NCI-H1694 treated with DMSO at 0.1 percent for 48 hours (cell line): ENCODE results near the gene KRTAP3-1.
"Not testable (repeated sequence)": the region's sequence is repeated elsewhere in the genome, so short reads cannot be mapped to it uniquely, and the experiment has no call there.

Source experiments
- DNase-seq: peaks from one replicate; lab custom pipeline; 2025; lab: John Stamatoyannopoulos, UW

The KRTAP3-1 gene

GRCh38 chr17:41008811-41009210 is at the start of gene KRTAP3-1:
Gene KRTAP3-1 (minus strand): TSS chr17:41009128. CDS start chr17:41009074, 54 bp downstream.
- no peak for DNase-seq

DNA sequence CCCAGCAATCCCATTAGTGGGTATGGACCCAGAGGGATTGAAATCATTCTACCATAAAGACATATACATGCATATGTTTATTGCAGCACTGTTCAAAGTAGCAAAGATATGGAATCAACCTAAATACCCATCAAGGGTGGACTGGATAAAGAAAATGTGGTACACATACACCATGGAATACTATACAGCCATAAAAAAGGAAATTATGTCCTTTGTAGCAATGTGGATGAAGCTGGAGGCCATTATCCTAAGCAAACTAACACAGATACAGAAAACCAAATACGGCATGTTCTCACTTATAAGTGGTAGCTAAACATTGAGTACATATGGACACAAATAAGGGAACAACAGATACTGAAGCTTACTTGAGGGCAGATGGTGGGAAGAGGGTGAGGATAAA is 48.6 kb upstream of the KRTAP3-1 start:
- DNase-seq, result no peak

DNA sequence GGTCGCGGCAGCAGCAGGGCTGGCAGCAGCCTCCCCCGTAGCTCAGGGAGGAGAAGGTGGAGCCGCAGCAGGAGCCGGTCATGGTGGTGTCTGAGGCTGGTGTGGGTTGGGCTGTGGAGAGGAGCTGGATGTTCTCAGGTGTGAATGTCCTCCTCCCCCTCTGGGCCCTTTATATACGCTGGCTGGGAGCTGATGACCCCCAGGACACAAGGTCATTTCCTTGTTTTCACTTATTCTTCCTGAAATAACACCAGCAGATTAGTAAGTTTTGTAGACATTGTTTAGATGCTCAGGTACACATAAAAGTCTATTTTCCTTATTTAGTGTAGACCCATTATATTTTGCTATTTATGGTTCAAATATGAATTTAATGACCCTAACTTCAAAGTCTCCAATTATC is 46.2 kb upstream of the KRTAP3-1 start, which contains the start of gene KRTAP2-2:
Gene KRTAP2-2, minus strand, starts transcription at position 101 of the 400 bp plus-strand sequence. Its CDS starts 19 bp downstream, at position 82.
- not testable (repeated sequence) for DNase-seq

- not testable (repeated sequence) for DNase-seq
These were observed 45.6 kb upstream of the KRTAP3-1 start for GRCh38 chr17:41054556-41054955.

- DNase-seq, result no peak
These were observed 45.1 kb upstream of the KRTAP3-1 start for GRCh38 chr17:41054025-41054424.

- DNase-seq, result no peak
These were observed 43.6 kb upstream of the KRTAP3-1 start for GRCh38 chr17:41052566-41052965.

GRCh38 chr17:41049110-41049509 is 40.2 kb upstream of the KRTAP3-1 start:
- DNase-seq, result no peak

- DNase-seq, result no peak
These were observed 39.5 kb upstream of the KRTAP3-1 start for GRCh38 chr17:41048441-41048840.

GRCh38 chr17:41046735-41047465 is 38.0 kb upstream of the KRTAP3-1 start, which contains the start of gene KRTAP2-1:
Gene KRTAP2-1 (minus strand): TSS chr17:41047316. CDS start chr17:41047267, 49 bp downstream.
- not testable (repeated sequence) for DNase-seq

GRCh38 chr17:41042953-41043352 is 34.0 kb upstream of the KRTAP3-1 start:
- DNase-seq, result no peak

GRCh38 chr17:41040783-41041571 is 32.0 kb upstream of the KRTAP3-1 start, which contains the start of gene KRTAP1-1:
Gene KRTAP1-1 (minus strand): TSS chr17:41041450. CDS start chr17:41041397, 53 bp downstream.
- not testable (repeated sequence) for DNase-seq

DNA sequence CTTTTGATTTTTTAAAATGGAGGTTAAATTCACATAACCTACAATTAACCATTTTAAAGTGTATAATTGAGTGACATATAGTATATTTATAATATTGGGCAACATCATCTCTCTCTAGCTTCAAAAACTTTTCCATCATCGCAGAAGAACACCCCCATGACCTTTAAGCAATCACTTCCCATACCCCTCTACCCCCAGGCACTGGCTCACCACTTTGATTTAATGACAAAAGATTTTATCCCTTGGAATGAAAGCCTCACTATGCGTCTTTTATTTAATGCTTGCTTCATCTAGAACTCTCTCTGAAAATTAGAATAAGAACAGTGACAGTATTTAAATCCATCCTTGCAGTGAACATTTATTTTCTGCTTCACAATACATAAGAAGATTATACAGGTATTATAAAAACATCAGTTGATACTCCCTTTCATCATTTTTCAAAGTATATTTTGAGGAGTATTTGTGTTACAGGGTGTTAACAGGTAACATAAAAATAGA is 29.0 kb upstream of the KRTAP3-1 start:
- no peak for DNase-seq

DNA sequence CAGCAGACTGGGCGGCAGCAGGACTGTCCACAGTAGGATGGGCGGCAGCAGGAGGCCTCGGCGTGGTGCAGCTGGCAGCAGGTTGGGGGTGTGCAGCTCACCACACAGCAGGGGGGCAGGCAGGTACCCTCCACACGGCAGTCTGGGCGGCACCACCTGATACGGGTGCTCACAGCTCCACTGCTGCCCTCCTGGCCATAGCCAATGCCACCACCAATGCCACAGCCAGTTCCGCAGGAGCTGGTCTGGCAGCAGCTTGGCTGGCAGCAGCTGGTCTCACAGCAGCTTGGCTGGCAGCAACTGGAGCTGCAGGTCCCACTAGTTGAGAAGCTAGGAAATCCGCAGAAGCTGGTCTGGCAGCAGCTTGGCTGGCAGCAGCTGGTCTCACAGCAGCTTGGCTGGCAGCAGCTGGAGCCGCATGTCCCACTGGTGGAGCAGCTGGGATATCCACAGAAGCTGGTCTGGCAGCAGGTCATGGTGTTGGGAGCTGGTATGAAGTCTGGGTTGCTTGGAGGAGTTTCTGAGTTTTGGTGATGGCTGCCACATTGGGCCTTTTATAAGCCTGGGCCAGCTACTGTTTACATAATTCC is 25.5 kb upstream of the KRTAP3-1 start, which contains the start of gene KRTAP1-3:
Gene KRTAP1-3, minus strand, starts transcription at position 529 of the 590 bp plus-strand sequence. Its CDS starts 53 bp downstream, at position 476.
- DNase-seq, result not testable (repeated sequence)

DNA sequence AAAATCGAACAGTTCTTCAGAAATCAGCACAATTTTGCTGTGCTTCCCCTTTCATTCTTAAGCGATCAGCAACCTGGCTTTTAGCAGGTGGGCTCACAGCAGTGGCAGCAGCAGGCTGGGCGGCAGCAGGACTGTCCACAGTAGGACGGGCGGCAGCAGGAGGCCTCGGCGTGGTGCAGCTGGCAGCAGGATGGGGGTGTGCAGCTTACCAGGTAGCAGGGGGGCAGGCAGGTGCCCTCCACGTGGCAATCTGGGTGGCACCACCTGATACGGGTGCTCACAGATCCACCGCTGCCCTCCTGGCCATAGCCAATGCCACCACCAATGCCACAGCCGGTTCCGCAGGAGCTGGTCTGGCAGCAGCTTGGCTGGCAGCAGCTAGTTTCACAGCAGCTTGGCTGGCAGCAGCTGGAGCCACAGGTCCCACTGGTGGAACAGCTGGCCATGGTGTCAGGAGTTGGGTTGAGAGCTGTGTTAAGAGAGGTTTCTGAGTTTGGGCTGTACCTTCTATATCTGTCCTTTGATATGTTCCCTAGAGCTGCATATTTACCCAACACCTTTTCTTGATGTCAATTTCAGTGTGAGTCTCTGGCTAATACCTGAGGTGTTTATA is 20.8 kb upstream of the KRTAP3-1 start, which contains the start of gene KRTAP1-4:
Gene KRTAP1-4, minus strand, starts transcription at position 563 of the 613 bp plus-strand sequence. Its CDS starts 117 bp downstream, at position 446.
- DNase-seq, result no peak

GRCh38 chr17:41026715-41027471 is 18.0 kb upstream of the KRTAP3-1 start, which contains the start of gene KRTAP1-5:
Gene KRTAP1-5 (minus strand): TSS chr17:41027208. CDS start chr17:41027155, 53 bp downstream.
- DNase-seq, result no peak

DNA sequence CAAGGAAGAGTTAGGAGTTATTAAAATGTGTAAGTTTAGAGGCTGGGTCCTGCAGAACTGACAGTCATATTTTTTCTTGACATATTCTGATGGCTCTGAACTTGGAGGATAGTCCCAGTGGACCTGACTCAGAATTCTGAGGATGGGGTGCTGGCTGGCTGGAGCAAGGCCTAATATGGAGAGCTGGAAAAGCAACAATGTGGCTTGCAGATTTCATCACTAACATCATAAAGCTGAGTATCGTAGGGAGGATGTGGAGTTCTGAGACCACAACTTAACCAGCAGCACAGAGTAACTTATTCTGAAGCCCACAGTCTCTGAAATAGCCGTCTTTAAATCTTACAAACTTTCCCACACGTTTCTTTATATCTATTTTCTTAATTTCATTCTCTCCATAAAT is 15.8 kb upstream of the KRTAP3-1 start:
- no peak for DNase-seq

DNA sequence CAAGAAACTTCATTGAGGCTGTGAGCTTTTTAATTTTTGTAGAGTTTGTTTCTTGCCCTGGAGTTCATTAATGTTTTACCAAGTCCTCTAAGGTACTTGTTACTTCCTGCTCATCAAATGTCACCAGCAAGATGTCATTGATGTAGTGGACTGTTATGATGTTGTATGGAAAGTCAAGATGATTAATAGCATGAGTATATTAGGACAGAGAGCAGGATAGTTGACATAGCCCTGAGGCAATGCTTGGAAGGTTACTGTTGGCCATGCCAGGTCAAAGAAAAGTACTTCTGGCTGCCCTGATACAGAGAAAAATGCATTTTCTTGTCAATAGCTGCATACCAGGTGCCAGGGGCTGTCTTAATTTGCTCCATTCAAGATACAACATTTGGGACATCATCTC is 11.4 kb upstream of the KRTAP3-1 start:
- no peak for DNase-seq

DNA sequence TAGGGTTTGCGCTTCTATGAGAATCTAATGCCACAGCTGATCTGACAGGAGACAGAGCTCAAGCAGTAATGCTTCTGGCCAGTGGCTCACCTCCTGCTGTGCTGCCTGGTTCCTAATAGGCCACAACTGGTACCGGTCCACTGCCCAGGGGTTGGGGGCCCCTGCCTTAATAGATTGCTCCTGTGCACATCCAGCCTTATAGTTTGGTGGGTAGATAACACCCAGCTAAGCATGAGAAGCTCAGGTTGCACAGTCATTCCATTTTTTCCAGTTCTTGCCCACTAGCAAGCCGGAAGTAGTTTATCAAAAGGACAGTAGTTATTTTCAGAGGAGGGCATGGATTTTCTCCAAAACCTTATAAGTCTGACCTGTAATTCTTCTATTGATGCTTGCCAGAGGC is 10.5 kb upstream of the KRTAP3-1 start:
- no peak for DNase-seq

- no peak for DNase-seq
These were observed 9.6 kb upstream of the KRTAP3-1 start for GRCh38 chr17:41018541-41018940.

DNA sequence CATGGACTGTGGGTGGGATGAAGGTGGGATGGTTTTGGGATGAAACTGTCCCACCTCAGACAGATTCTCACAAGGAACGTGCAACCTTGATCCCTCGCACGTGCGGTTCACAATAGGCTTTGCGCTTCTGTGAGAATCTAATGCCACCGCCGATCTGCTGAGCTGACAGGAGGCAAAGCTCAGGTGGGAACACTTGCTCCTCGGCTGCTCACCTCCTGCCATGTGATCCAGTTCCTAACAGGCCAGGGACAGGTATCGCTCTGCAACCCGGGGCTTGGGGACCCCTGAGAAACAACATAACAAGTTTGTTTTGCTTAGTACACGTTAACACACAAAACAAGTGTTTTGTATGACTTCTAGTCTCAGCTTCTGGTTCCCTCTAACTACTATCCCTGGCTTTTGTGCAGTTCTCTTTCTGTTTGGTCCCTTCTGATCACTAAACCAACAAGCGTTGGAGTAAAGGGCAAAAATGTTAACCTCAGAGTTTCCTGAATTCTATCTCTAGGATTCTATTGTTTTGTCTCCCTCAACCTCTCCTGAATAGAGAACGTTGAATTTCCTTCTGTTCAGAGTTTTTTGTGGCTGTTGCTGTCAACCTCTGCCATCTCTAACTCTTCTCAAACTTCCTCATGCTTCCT is 7.8 kb upstream of the KRTAP3-1 start:
- no peak for DNase-seq
